Adipocyte (in vitro differentiated cells): ENCODE data around the gene ACTA1.
A peak's percentile ranks its signal among the peaks of the same experiment; 100 is the strongest.

ENCODE experiments used
- DNase-seq: peaks from one replicate; pipeline ENCODE4 v3.0.0-alpha.2; 2015; ENCODE audit warnings: low read depth
- H3K27me3 ChIP-seq: replicated peaks from 2 replicates; pipeline ENCODE4 v1.7.0; 2013; ENCODE audit warnings: mild to moderate bottlenecking, low read length, moderate library complexity; ENCODE audit not compliant: control insufficient read depth, insufficient read depth
- H3K36me3 ChIP-seq: 2 replicates; pipeline ENCODE4 v1.7.0; 2013; ENCODE audit warnings: low read length, mild to moderate bottlenecking, moderate library complexity; ENCODE audit not compliant: control insufficient read depth, insufficient read depth, severe bottlenecking
- H3K4me1 ChIP-seq: 2 replicates; pipeline ENCODE4 v1.7.0; 2013; ENCODE audit warnings: mild to moderate bottlenecking, low read length, moderate library complexity; ENCODE audit not compliant: control insufficient read depth, insufficient read depth
- H3K4me3 ChIP-seq: 2 replicates; pipeline ENCODE4 v1.7.0; 2013; ENCODE audit warnings: mild to moderate bottlenecking, low read length, moderate library complexity
- H3K9ac ChIP-seq: 2 replicates; pipeline ENCODE4 v1.7.0; 2013; ENCODE audit warnings: mild to moderate bottlenecking, low read length, moderate library complexity
- H3K9me3 ChIP-seq: 2 replicates; pipeline ENCODE4 v1.7.0; 2013; ENCODE audit warnings: mild to moderate bottlenecking, low read length, moderate library complexity; ENCODE audit not compliant: control insufficient read depth

Gene ACTA1

DNA sequence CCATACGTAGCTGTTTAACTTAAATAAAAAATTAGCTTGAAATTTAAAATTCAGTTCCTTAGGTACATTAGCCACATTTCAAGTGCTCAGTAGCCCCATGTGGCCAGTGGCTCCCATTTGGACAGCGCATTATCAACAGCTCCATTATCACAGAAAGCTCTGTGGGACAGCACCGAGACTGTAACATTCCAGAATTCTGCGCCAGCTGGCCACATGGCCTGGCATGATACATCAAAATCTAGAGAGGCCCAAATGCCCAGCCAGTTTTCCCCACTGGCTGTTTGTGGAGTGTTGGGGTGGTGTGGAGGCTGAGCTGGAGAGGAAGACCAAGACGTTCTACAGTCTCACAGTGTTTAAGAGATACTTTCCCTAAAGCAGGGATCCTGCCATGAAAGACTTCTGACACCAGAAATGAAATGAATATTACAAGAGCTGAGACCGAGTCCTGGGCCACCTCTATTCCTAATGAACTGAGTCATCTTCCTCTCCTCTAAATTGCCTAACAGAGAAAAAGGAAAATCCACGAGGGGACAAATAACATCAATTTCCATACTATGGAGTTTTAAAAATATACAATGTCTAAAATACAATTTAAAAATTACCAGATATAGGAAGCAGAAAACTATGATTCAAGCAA lies 27.3 kb upstream of the ACTA1 start:
- no peak overlapping the region for H3K9ac ChIP-seq
- H3K4me1 ChIP-seq = no peaks in the 10 kb centered on the region
- H3K9me3 ChIP-seq = no peaks in the 10 kb centered on the region
- no peaks in the 10 kb centered on the region for H3K27me3 ChIP-seq
- no peak for DNase-seq
- H3K36me3 ChIP-seq = peaks cover 92% of the 10 kb centered on the region
- no peak overlapping the region for H3K4me3 ChIP-seq

DNA sequence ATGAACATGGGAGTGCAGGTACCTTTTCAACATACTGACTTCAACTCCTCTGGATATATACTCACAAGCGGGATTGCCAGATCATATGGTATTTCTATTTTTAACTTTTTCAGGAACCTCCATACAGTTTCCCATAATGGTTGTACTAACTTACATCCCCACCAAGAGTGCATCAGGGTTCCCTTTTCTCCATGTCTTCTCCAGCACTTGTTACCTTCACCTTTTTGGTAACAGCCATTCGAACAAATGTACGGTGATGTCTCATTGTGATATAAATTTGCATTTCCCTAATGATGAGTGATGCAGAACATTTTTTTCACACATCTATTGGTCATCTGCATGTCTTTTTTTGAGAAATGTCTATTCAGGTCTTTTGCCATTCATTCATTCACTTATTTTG lies 25.9 kb upstream of the ACTA1 start:
- Histone ChIP-seq H3K9me3 (no peaks in the 10 kb centered on the region), H3K27me3 (no peaks in the 10 kb centered on the region), H3K4me1 (no peaks in the 10 kb centered on the region), H3K9ac (no peak overlapping the region), H3K4me3 (no peak overlapping the region), H3K36me3 (peaks cover 88% of the 10 kb centered on the region)
- DNase-seq = no peak

DNA sequence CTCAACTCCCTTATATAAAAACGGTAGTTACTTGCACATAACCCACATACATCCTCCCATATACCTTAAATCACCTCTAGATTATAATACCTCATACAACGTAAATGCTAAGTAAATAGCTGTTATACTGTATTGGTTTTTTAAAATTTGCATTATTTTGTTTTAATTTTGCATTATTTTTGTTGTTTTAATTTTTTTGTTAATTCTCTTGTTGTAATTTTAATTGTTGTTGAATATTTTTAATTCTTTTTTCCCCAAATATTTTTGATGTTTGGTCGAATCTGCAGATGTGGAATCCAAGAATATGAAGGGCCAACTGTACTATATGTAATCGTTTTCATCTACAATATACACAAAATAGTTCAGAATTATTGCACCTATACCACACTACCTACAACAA lies 23.5 kb upstream of the ACTA1 start:
- Histone ChIP-seq H3K4me1 (no peaks in the 10 kb centered on the region), H3K9ac (no peak overlapping the region), H3K9me3 (no peaks in the 10 kb centered on the region), H3K27me3 (no peaks in the 10 kb centered on the region), H3K4me3 (no peak overlapping the region), H3K36me3 (peaks cover 73% of the 10 kb centered on the region)
- DNase-seq = no peak

DNA sequence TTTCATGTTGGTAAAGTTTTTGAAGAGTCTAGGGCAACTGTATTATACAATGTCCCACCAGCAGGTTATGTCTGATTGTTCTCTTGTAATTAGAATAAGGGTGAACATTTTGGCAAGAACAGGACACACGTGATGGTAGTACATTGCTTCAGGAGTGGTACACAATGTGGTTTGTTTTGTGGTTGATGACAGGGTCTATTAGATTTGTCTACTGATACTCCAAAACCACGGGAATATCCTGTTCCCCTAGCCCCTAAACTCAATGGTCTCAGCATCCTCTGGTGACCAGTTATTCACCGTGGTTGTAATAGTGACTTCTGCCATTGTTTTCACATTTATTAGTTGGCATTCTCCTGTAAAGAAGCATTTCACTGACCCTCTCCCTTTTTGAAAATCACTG lies 22.1 kb upstream of the ACTA1 start:
- no peaks in the 10 kb centered on the region for H3K4me1 ChIP-seq
- H3K9ac ChIP-seq = no peak overlapping the region
- no peaks in the 10 kb centered on the region for H3K9me3 ChIP-seq
- no peak for DNase-seq
- H3K27me3 ChIP-seq = no peaks in the 10 kb centered on the region
- peaks cover 70% of the 10 kb centered on the region for H3K36me3 ChIP-seq
- H3K4me3 ChIP-seq = no peak overlapping the region

DNA sequence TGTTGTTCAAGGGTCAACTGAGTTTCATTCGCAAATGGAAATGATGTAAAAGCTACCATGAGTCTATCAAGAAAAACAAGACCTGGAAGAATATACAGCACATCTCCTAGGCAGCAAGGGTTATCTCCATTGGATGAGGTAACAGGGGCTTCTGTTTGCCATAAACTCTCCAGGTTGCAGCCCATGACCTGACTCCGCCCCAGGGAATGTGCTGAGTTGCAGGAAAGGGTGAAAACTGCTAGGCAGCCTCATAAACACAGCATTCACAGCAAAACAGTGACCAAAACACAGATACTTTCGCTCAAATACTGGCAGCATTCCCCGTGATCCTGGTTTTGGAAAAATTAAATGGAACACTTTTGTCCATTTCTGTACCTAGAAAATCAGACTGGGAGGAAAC lies 20.2 kb upstream of the ACTA1 start:
- H3K4me1 ChIP-seq = no peaks in the 10 kb centered on the region
- H3K9me3 ChIP-seq = no peaks in the 10 kb centered on the region
- DNase-seq = no peak
- peaks cover 59% of the 10 kb centered on the region for H3K36me3 ChIP-seq
- H3K9ac ChIP-seq = no peak overlapping the region
- no peak overlapping the region for H3K4me3 ChIP-seq
- no peaks in the 10 kb centered on the region for H3K27me3 ChIP-seq

DNA sequence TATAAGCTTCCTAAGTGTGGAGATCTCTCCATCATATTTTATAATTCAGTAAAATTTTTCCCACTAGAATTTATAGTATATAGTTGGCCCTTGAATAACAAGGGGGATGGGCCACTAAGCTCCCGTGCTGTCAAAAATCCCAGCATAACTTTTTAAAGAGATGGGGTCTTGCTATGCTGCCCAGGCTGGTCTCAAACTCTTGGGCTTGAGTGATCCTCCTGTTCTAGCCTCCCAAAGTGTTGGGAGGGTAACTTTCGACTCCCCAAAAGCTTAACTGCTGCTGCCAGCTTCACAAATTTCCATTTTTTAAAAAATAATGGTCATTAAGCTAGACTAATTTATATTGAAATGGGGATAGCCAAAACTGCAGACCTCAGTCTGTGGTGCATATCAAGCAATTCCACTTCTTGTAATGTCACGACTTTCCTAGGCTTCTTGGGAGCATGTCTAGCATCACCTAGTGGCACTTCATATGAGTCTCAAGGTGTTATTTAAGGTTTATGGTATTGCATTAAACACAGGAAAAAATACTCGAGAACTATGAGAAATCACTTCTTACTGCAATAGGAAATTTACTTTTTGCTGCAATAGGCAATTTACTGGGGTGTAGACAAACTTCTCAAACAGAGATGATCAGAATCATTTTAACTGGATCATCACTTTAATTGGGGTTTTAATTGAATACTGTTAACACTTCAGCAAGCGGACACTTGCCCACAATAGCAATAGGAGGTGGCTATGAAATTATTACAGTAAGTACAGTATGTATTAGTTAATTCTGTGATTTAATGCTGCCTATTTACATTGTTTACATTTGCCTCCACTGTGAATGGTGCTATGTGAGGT lies 19.3 kb upstream of the ACTA1 start:
- Histone ChIP-seq H3K9me3 (no peaks in the 10 kb centered on the region), H3K36me3 (peaks cover 63% of the 10 kb centered on the region), H3K4me3 (no peak overlapping the region), H3K27me3 (no peaks in the 10 kb centered on the region), H3K4me1 (no peaks in the 10 kb centered on the region), H3K9ac (no peak overlapping the region)
- peak; percentile 15 for DNase-seq

DNA sequence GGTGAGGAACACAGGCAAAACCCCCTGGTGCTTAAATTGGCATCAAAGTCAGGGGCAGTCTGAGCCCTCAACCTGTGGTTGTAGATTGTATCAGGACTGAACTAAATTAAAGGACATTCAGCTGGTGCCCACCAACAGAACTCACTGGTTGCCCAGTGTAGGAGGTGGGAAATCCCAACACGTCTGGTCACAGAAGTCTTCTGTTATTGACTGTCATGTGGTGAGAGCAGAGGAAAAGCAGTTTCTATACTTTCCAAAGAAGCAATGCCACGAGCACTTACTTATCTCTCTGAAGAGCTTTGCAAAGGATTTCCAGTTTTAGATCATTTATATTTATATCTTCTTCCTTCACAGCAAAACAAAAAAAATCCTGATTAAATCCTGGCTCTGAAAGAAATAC lies 15.0 kb upstream of the ACTA1 start:
- peaks cover 52% of the 10 kb centered on the region for H3K36me3 ChIP-seq
- DNase-seq = no peak
- H3K27me3 ChIP-seq = no peaks in the 10 kb centered on the region

DNA sequence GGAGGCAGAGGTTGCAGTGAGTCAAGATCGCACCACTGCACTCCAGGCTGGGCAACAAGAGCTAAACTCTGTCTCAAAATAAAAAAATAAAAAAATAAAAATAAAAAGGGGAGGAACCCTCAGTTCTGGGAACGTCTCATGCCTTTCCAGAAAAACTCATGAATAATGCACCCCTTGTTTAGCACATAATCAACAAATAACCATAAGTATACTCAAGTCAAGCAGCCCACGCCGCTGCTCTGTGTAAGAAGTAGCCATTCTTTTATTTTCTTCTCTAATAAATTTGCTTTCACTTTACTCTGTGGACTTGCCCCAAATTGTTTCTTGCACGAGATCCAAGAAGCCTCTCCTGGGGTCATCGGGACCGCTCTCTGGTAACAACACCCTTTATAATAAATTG lies 14.5 kb upstream of the ACTA1 start:
- Histone ChIP-seq H3K9ac (no peak overlapping the region), H3K36me3 (peaks cover 52% of the 10 kb centered on the region), H3K4me3 (no peak overlapping the region), H3K4me1 (no peaks in the 10 kb centered on the region), H3K27me3 (no peaks in the 10 kb centered on the region), H3K9me3 (no peaks in the 10 kb centered on the region)
- no peak for DNase-seq

More for the DNA sequence above, 15.0 kb upstream of the ACTA1 start:
- Histone ChIP-seq H3K9ac (no peak overlapping the region), H3K9me3 (no peaks in the 10 kb centered on the region), H3K4me3 (no peak overlapping the region), H3K4me1 (no peaks in the 10 kb centered on the region)

DNA sequence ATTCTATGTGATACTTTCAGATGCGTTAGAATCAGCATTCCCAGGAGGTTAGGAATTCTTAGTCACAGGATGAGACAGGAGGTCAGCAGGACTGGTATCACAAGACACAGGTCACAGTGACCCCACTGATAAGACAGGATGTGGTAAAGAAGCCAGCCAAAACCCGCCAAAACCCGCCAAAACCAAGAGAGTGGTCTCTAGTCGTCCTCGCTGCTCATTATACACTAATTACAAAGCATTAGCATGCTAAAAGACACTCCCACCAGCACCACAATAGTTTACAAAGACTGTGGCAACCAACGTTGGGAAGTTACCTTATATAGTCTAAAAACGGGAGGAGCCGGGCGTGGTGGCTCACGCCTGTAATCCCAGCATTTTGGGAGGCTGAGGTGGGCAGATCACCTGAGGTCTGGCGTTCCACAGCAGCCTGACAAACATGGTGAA lies 13.9 kb upstream of the ACTA1 start:
- Histone ChIP-seq H3K27me3 (no peaks in the 10 kb centered on the region), H3K9ac (no peak overlapping the region), H3K4me3 (no peak overlapping the region), H3K36me3 (peaks cover 54% of the 10 kb centered on the region), H3K9me3 (no peaks in the 10 kb centered on the region), H3K4me1 (no peaks in the 10 kb centered on the region)
- no peak for DNase-seq

DNA sequence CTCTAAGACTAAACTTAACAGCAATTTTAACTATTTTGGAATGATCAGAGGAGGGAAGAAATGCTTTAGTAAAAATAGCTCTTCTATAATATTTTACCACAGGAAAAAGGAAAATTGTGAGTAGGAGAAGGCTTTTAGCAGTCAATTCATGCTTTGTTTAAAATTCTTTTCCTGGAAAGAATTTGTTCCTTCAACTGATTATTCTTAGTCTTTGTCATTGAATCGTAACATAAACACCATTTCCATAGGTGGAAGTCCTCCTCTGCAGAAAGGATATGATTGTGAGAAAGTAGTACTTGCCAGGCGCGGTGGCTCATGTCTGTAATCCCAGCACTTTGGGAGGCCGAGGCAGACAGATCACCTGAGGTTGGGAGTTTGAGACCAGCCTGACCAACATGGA lies 11.9 kb upstream of the ACTA1 start:
- no peak for DNase-seq
- Histone ChIP-seq H3K27me3 (no peaks in the 10 kb centered on the region), H3K4me3 (no peak overlapping the region), H3K4me1 (peaks cover 7% of the 10 kb centered on the region), H3K36me3 (peaks cover 54% of the 10 kb centered on the region), H3K9ac (no peak overlapping the region), H3K9me3 (no peaks in the 10 kb centered on the region)

DNA sequence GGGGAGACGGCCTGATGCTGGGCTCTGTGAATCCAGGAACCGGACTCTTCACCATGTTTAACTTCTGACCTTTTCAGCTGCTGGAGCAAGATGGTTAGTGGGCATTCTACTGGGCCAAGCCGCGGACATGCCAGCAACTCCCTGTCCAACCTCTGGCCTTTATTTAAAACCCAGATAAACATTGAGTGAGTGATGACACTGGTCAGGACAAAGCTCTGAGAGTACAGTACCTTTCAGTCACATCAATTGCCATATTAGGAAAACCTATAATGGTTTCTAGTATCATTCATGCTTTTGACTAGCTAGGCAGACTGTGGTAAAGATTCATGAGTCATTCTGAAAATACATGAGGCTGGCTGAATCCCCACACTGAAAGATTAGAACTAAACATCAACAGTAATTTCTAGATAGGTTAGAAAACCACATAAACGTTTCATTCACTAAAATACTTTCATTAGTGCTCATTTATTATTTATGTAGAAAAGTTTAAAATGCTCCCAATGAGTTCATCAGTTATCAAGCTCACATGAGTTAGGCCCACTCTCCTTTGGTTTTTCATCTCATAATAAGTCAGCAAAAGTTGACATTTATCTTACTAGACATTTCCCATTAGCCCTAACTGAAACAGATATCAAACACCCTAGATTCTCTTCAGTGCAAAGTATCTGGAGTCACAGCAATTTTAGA lies 7.1 kb upstream of the ACTA1 start:
- DNase-seq = peak; percentile 64
- Histone ChIP-seq H3K9me3 (no peaks in the 10 kb centered on the region), H3K9ac (no peak overlapping the region), H3K4me1 (peaks cover 16% of the 10 kb centered on the region), H3K27me3 (no peaks in the 10 kb centered on the region), H3K36me3 (peaks cover 33% of the 10 kb centered on the region), H3K4me3 (no peak overlapping the region)
